ENCODE measurements around the gene VPS13D. TPM values are rescaled to one million over a fixed set of nuclear protein-coding genes. Genes with fewer than 3 reads are reported as not detected.
A peak's percentile ranks its signal among the peaks of the same experiment; 100 is the strongest.

VPS13D gene
- total and polyA plus RNA-seq, 4 donors, result 10.2 to 68.3 (median 12.6) TPM

DNA sequence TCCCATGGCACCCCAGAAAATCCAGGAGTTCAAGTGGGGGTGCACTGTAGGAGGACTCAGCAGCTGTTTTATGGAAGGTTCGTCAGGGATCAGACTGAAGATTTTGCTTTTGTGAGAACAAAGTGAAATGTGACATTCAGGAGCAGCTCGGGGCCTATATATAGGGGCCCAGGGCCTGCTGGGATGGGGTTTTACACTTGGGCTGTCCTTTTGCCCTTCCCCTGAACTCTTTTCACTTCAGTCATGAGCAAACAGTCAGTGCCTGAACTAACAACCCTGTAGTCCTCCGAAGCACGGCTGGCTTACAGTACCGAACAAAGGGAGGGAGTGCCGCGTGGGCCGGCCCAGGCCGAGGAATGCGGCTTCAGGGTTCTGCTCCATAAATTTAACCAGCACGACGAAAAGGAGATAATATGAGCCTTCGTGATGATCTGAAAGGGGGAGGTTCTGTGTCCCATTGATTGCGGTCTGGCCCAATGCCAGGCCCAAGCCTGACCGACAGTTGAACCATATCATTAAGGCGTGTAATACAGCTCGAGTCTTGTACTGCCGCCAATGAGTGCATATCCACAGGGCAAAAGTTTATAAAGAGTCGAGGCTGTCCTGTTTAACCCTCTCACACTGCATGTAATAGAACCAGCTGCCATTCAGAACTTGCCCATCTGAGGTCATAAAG, 248.2 kb downstream of the VPS13D start:
- no peaks in the 10 kb centered on the region for H3K27me3 ChIP-seq (ENCODE audit: control insufficient read depth in 4 of 4, insufficient read depth in 4 of 4, low read length in 3 of 4)
- peaks cover 28 to 56% (median 48%) of the 10 kb centered on the region in 4 donors for H3K4me1 ChIP-seq (ENCODE audit: control insufficient read depth in 4 of 4, insufficient read depth in 4 of 4, low read length in 3 of 4)
- peak overlapping the region; percentile 69 to 85 for H3K27ac ChIP-seq (ENCODE audit: low read depth in 1 of 2, low read length in 2 of 2)
- DNase-seq (ENCODE audit: low spot score), result peak; percentile 85
- WGBS, result 11% methylated on average over 19 of the region's 19 CpGs
- H3K4me3 ChIP-seq (ENCODE audit: low read depth in 1 of 3, low read length in 3 of 3), result no peak overlapping the region
- H3K9ac ChIP-seq (ENCODE audit: low read depth in 1 of 2, low read length in 2 of 2), result peak overlapping the region in 1 of 2 donors; percentile 46
- no peaks in the 10 kb centered on the region for H3K9me3 ChIP-seq (ENCODE audit: control insufficient read depth in 4 of 4, low read length in 3 of 4)
- TF ChIP-seq RAD21 (IDR thresholded peaks at IDR 0.05) (peak; percentile 65 to 73), JUND (IDR thresholded peaks at IDR 0.05) (peak in 1 of 2 donors; percentile 87), FOXA2 (IDR thresholded peaks at IDR 0.05) (peak; percentile 50), GABPA (IDR thresholded peaks at IDR 0.05 in 1 of 2, conservative IDR thresholded peaks at IDR 0.05 in 1 of 2) (no peak), EGR1 (IDR thresholded peaks at IDR 0.05; ENCODE audit: low read depth in 2 of 2) (peak in 1 of 2 donors; percentile 78), HNF4A (conservative IDR thresholded peaks at IDR 0.05) (peak; percentile 84 to 91), NR2F2 (IDR thresholded peaks at IDR 0.05) (peak; percentile 84), MAX (IDR thresholded peaks at IDR 0.05) (peak; percentile 95), RXRA (IDR thresholded peaks at IDR 0.05) (peak; percentile 99 to 100), ATF3 (IDR thresholded peaks at IDR 0.05) (no peak), HNF4G (IDR thresholded peaks at IDR 0.05) (no peak), SP1 (IDR thresholded peaks at IDR 0.05) (peak; percentile 92), FOXA1 (IDR thresholded peaks at IDR 0.05) (peak; percentile 44), TAF1 (conservative IDR thresholded peaks at IDR 0.05) (peak; percentile 23), YY1 (IDR thresholded peaks at IDR 0.05) (peak; percentile 84), ZBTB33 (IDR thresholded peaks at IDR 0.05) (peak; percentile 85)
- TF ChIP-seq, protein P1, sequence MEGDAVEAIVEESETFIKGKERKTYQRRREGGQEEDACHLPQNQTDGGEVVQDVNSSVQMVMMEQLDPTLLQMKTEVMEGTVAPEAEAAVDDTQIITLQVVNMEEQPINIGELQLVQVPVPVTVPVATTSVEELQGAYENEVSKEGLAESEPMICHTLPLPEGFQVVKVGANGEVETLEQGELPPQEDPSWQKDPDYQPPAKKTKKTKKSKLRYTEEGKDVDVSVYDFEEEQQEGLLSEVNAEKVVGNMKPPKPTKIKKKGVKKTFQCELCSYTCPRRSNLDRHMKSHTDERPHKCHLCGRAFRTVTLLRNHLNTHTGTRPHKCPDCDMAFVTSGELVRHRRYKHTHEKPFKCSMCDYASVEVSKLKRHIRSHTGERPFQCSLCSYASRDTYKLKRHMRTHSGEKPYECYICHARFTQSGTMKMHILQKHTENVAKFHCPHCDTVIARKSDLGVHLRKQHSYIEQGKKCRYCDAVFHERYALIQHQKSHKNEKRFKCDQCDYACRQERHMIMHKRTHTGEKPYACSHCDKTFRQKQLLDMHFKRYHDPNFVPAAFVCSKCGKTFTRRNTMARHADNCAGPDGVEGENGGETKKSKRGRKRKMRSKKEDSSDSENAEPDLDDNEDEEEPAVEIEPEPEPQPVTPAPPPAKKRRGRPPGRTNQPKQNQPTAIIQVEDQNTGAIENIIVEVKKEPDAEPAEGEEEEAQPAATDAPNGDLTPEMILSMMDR (IDR thresholded peaks at IDR 0.05; ENCODE audit: low read depth, low read length, missing input control), result no peak
- TF ChIP-seq, protein P2, sequence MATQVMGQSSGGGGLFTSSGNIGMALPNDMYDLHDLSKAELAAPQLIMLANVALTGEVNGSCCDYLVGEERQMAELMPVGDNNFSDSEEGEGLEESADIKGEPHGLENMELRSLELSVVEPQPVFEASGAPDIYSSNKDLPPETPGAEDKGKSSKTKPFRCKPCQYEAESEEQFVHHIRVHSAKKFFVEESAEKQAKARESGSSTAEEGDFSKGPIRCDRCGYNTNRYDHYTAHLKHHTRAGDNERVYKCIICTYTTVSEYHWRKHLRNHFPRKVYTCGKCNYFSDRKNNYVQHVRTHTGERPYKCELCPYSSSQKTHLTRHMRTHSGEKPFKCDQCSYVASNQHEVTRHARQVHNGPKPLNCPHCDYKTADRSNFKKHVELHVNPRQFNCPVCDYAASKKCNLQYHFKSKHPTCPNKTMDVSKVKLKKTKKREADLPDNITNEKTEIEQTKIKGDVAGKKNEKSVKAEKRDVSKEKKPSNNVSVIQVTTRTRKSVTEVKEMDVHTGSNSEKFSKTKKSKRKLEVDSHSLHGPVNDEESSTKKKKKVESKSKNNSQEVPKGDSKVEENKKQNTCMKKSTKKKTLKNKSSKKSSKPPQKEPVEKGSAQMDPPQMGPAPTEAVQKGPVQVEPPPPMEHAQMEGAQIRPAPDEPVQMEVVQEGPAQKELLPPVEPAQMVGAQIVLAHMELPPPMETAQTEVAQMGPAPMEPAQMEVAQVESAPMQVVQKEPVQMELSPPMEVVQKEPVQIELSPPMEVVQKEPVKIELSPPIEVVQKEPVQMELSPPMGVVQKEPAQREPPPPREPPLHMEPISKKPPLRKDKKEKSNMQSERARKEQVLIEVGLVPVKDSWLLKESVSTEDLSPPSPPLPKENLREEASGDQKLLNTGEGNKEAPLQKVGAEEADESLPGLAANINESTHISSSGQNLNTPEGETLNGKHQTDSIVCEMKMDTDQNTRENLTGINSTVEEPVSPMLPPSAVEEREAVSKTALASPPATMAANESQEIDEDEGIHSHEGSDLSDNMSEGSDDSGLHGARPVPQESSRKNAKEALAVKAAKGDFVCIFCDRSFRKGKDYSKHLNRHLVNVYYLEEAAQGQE (IDR thresholded peaks at IDR 0.05), result peak; percentile 42
- H3K36me3 ChIP-seq (ENCODE audit: control insufficient read depth in 4 of 4, insufficient read depth in 3 of 4, low read depth in 1 of 4, low read length in 3 of 4), result no peaks in the 10 kb centered on the region

Measured in liver (tissue), 9 donors.